ENCODE measurements around the gene TNXB.

- TF ChIP-seq FOXK1 (CRISPR knock-in tag; IDR thresholded peaks at IDR 0.05; ENCODE audit: borderline replicate concordance): no peak
- no peak for TF ChIP-seq ZNF274 (IDR thresholded peaks at IDR 0.05; ENCODE audit: borderline replicate concordance, low read depth, low read length)
- no peak for TF ChIP-seq EZH2 (IDR thresholded peaks at IDR 0.05; ENCODE audit: borderline replicate concordance, low read depth, low read length)
- TF ChIP-seq MCM5 (IDR thresholded peaks at IDR 0.05; ENCODE audit: low read depth): no peak
These were observed 26.2 kb downstream of the TNXB start for GRCh38 chr6:32082935-32083334.

All from K562 (cell line).